Karpas-422 (cell line): ENCODE data around the gene DHX57. TPM values are rescaled to one million over a fixed set of nuclear protein-coding genes. Genes with fewer than 3 reads are reported as not detected.
"Not testable (repeated sequence)": the region's sequence is repeated elsewhere in the genome, so short reads cannot be mapped to it uniquely, and the experiment has no call there.

Source experiments
- DNase-seq: peaks from one replicate; pipeline ENCODE4 v3.0.0-alpha.2; 2015
- H2AFZ ChIP-seq: fragments of 200-600 bp; sonication (generic); 2 replicates; pipeline ENCODE4 v1.6.1; 2014; ENCODE audit warnings: antibody characterized with exemption, low read length, mixed read lengths
- H3K27ac ChIP-seq: fragments of 200-600 bp; sonication (generic); 2 replicates; pipeline ENCODE4 v1.5.1; 2014; ENCODE audit warnings: mild to moderate bottlenecking, low read length, moderate library complexity
- H3K27me3 ChIP-seq: fragments of 200-600 bp; sonication (generic); 2 replicates; pipeline ENCODE4 v1.6.1; 2014; ENCODE audit warnings: low read length, mixed read lengths
- H3K36me3 ChIP-seq: fragments of 200-600 bp; sonication (generic); 2 replicates; pipeline ENCODE4 v1.6.1; 2014; ENCODE audit warnings: low read length, mixed read lengths; ENCODE audit not compliant: insufficient read depth
- H3K4me1 ChIP-seq: fragments of 200-600 bp; sonication (generic); 2 replicates; pipeline ENCODE4 v1.6.1; 2014; ENCODE audit warnings: mild to moderate bottlenecking, low read length, mixed read lengths
- H3K4me2 ChIP-seq: fragments of 200-600 bp; sonication (generic); 2 replicates; pipeline ENCODE4 v1.6.1; 2014; ENCODE audit warnings: low read length, low read depth, mild to moderate bottlenecking; ENCODE audit not compliant: poor library complexity, severe bottlenecking
- H3K4me3 ChIP-seq: fragments of 200-600 bp; sonication (generic); 2 replicates; pipeline ENCODE4 v1.5.1; 2014; ENCODE audit warnings: mild to moderate bottlenecking, antibody characterized with exemption, low read length, mixed read lengths
- H3K79me2 ChIP-seq: fragments of 200-600 bp; sonication (generic); 2 replicates; pipeline ENCODE4 v1.6.1; 2014; ENCODE audit warnings: mild to moderate bottlenecking, low read length, mixed read lengths
- H3K9ac ChIP-seq: fragments of 200-600 bp; sonication (generic); 2 replicates; pipeline ENCODE4 v1.6.0; 2014; ENCODE audit warnings: low read length
- H3K9me2 ChIP-seq: fragments of 200-600 bp; sonication (generic), shearing (Covaris generic); replicated peaks from 2 replicates; pipeline ENCODE4 v1.6.0; 2014; ENCODE audit warnings: mild to moderate bottlenecking, low read length, moderate library complexity; ENCODE audit not compliant: insufficient read depth
- H3K9me3 ChIP-seq: fragments of 300-700, 200-600 bp; sonication (generic); 2 replicates; pipeline ENCODE4 v1.6.1; 2014; ENCODE audit warnings: low read length, mixed read lengths
- H4K20me1 ChIP-seq: fragments of 200-600 bp; sonication (generic); 2 replicates; pipeline ENCODE4 v1.6.1; 2014; ENCODE audit warnings: mild to moderate bottlenecking, antibody characterized with exemption, low read length, low read depth; ENCODE audit not compliant: insufficient read depth
- total RNA-seq: library from RNA; depleted of rRNA; stranded (reverse); fragments of >200 nt; shearing (Covaris generic); gene quantifications from 2 replicates; pipeline ENCODE4 v1.2.3, GENCODE V29; 2014; ENCODE audit warnings: low replicate concordance

Gene DHX57
- total RNA-seq, 1 experiment from 2014 or later = 21.4 TPM

DNA sequence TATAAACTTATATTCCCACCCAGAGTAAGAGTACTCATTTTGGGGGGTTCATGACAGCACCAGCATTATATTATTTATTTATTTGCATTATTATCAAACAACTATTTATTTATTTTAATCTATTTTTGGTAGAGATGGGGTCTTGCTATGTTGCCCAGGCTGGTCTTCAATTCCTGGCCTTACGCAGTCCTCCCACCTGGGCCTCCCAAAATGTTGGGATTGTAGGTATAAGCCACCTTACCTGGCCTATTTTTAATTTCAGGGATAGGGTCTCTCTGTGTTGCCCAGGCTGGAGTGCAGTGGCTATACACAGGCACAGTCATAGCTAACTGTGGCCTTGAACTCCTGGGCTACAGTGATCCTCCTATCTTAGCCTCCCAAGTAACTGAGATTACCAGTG is 67.1 kb downstream of the DHX57 start:
- Histone ChIP-seq H3K36me3 (peaks cover 13% of the 10 kb centered on the region), H3K9ac (no peak overlapping the region), H3K4me1 (no peaks in the 10 kb centered on the region), H3K9me2 (no peaks in the 10 kb centered on the region), H2AFZ (no peak overlapping the region), H3K79me2 (no peaks in the 10 kb centered on the region), H3K27me3 (no peaks in the 10 kb centered on the region), H3K9me3 (no peaks in the 10 kb centered on the region), H4K20me1 (no peaks in the 10 kb centered on the region), H3K27ac (no peak overlapping the region), H3K4me2 (no peak overlapping the region), H3K4me3 (no peak overlapping the region)
- no peak for DNase-seq

DNA sequence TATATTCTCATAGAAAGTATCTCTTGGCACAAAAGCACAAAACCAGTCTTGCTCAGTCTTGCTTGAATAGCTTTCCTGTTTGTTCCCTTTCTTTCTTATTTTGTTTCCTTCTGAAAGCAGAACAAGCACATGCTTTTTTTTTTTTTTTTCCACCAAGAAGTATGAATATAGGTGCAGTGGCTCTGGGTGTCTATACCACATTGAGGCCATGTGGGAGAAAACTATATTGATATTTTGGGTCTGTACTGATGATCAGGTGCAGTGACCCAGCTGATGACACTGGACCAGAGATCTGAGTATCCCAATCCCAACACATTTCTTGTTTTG is 69.0 kb downstream of the DHX57 start:
- Histone ChIP-seq H3K4me1 (no peaks in the 10 kb centered on the region), H3K9ac (no peak overlapping the region), H2AFZ (no peak overlapping the region), H3K36me3 (peaks cover 12% of the 10 kb centered on the region), H4K20me1 (no peaks in the 10 kb centered on the region), H3K9me3 (no peaks in the 10 kb centered on the region), H3K79me2 (no peaks in the 10 kb centered on the region), H3K9me2 (no peaks in the 10 kb centered on the region), H3K27me3 (no peaks in the 10 kb centered on the region), H3K4me2 (no peak overlapping the region), H3K4me3 (no peak overlapping the region), H3K27ac (no peak overlapping the region)
- no peak for DNase-seq

DNA sequence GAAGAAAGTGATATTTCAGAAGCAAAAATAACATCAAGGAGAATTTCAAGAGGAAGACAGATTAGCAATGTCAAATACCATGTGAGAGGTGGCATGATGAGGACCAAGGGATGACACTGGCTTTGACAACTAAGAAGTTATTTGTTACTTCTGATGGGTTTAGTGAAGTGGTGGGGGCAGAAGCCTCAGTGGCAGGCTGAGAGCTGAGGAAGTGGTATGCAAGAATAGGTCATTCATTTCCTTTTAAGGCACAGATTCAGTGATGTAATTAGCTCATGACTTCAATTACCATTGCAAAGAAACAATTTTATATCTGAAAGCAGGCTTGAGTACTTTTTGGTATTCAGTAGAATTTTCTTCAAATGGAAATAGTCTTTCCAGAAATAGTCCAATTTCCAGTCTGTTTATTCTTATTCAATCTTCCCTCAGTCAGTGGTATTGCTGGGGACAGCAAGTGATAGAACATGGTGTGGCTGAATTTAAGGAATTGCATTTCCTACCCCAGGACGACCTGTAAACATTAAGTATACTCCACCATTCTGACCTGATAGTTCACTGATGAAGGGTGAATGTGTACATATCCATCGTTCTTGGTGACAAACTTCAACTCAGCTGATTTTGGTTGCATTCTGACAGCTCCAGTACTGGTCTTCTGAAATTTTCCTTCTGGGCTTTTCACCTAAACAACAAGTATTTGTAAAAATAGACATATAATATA is 69.6 kb downstream of the DHX57 start:
- H3K4me2 ChIP-seq = no peak overlapping the region
- H3K79me2 ChIP-seq = no peaks in the 10 kb centered on the region
- no peaks in the 10 kb centered on the region for H3K9me3 ChIP-seq
- H3K4me1 ChIP-seq = no peaks in the 10 kb centered on the region
- no peak overlapping the region for H3K9ac ChIP-seq
- H3K27me3 ChIP-seq = no peaks in the 10 kb centered on the region
- H4K20me1 ChIP-seq = no peaks in the 10 kb centered on the region
- H3K9me2 ChIP-seq = no peaks in the 10 kb centered on the region
- DNase-seq = no peak
- H3K27ac ChIP-seq = no peak overlapping the region
- no peak overlapping the region for H3K4me3 ChIP-seq
- H3K36me3 ChIP-seq = peaks cover 7% of the 10 kb centered on the region
- H2AFZ ChIP-seq = no peak overlapping the region

DNA sequence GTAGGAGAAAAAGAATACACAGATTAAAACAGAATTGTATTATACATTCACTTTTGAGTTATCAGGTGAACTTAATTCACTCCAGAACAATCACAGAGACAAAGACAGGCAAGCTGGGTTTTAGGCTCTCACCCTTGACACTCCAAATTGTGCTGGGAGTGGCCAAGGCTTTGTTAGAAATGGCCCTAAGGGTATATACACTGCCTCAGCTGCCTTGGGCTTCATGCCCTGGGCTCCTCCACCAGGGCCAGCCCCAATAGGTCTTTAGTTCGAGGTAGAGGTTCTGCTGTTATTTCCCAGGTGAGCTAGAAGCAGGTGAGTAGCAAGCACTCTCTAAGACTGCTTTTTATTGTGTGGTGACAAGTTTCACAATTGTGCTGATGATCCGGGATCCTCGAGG is 77.8 kb downstream of the DHX57 start:
- H3K9me2 ChIP-seq = no peaks in the 10 kb centered on the region
- no peaks in the 10 kb centered on the region for H3K27me3 ChIP-seq
- H3K4me3 ChIP-seq = no peak overlapping the region
- no peaks in the 10 kb centered on the region for H4K20me1 ChIP-seq
- no peak overlapping the region for H3K4me2 ChIP-seq
- no peak for DNase-seq
- H3K9ac ChIP-seq = no peak overlapping the region
- H3K79me2 ChIP-seq = no peaks in the 10 kb centered on the region
- no peaks in the 10 kb centered on the region for H3K4me1 ChIP-seq
- H3K27ac ChIP-seq = no peak overlapping the region
- no peaks in the 10 kb centered on the region for H3K9me3 ChIP-seq
- peaks cover 10% of the 10 kb centered on the region; the same call in 1 of the 2 replicates for H3K36me3 ChIP-seq
- H2AFZ ChIP-seq = no peak overlapping the region

DNA sequence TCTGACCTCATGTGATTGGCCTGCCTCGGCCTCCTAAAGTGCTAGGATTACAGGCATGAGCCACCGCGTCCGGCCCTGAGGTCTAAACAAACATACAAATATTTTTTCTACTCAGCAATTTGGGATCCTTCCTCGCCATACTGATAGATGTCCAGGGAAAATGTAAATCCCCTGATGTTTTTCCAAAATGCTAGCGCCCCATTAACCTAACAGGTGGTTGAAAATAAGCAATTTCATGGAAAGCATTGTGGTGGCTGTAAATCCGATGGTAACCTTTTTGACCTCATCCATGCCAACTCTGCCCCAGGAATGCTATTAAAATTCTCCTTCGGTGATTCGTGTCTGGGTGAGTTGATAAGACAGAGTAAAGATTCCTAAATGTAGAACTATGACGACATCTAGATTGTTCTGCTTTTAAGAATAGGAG is 78.5 kb downstream of the DHX57 start:
- no peak overlapping the region for H3K9ac ChIP-seq

DNA sequence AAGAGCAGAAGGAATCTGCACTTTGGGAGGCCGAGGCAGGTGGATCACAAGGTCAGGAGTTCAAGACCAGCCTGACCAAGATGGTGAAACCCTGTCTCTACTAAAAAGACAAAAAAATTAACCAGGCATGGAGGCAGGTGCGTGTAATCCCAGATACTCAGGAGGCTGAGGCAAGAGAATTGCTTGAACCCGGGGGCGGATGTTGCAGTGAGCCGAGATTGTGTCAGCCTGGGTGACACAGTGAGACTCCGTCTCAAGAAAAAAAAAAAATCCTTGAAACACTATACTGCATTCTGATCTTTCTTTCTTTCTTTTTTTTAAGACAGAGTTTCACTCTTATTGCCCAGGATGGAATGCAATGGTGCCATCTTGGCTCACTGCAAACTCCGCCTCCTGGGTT is 80.7 kb downstream of the DHX57 start:
- not testable (repeated sequence) for H3K9me3 ChIP-seq, H3K27me3 ChIP-seq, H3K9me2 ChIP-seq, H3K4me3 ChIP-seq, H3K4me2 ChIP-seq, DNase-seq, H3K27ac ChIP-seq, H3K4me1 ChIP-seq, H3K9ac ChIP-seq, H4K20me1 ChIP-seq, H3K79me2 ChIP-seq, H3K36me3 ChIP-seq, H2AFZ ChIP-seq

More for the DNA sequence above, 78.5 kb downstream of the DHX57 start:
- Histone ChIP-seq H3K9me2 (no peaks in the 10 kb centered on the region), H3K4me1 (no peaks in the 10 kb centered on the region), H3K4me2 (no peak overlapping the region), H3K27ac (no peak overlapping the region), H3K27me3 (no peaks in the 10 kb centered on the region), H3K36me3 (peaks cover 10% of the 10 kb centered on the region; the same call in 1 of the 2 replicates), H2AFZ (no peak overlapping the region), H4K20me1 (no peaks in the 10 kb centered on the region), H3K9me3 (no peaks in the 10 kb centered on the region), H3K4me3 (no peak overlapping the region), H3K79me2 (no peaks in the 10 kb centered on the region)
- DNase-seq = no peak

DNA sequence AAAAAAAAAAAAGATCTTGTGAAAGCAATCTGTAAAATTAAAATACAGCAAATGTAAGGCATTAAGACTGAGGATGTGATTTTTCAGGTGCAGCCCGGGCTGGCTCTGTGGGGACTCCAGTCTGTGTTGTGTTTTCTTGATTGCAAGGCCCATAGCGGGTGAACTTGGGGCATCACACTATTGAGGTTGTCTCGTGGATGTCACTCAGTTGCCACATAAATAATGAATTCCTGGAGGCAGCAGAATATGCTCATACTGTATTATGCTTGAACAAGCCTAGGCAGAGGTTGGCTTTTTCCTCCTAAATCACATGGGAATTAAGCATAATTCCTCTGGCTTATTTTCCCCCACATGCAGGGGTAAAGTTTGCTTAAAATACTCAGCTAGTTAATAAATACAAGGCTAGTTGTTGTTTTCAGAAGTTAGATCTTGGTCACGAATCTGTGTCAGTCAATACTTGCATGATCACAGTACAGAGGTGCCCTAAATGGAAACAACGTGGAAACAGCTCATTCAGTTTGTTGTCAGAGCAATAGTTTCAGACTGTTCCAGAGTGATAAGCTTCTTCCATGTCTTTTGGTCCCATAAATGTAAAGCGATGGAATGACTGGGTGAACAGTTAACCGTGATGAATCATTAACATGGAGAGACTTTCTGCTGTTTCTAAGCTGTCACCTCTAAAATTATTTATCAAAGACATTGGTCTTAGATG is 81.3 kb downstream of the DHX57 start:
- Histone ChIP-seq H3K9ac (no peak overlapping the region), H2AFZ (no peak overlapping the region), H3K27me3 (no peaks in the 10 kb centered on the region), H3K9me3 (no peaks in the 10 kb centered on the region), H4K20me1 (no peaks in the 10 kb centered on the region), H3K36me3 (peaks cover 10% of the 10 kb centered on the region; the same call in 1 of the 2 replicates), H3K9me2 (no peaks in the 10 kb centered on the region), H3K4me2 (no peak overlapping the region), H3K4me1 (peaks cover 3% of the 10 kb centered on the region; the same call in 1 of the 2 replicates), H3K27ac (no peak overlapping the region), H3K4me3 (no peak overlapping the region), H3K79me2 (no peaks in the 10 kb centered on the region)
- DNase-seq = no peak

DNA sequence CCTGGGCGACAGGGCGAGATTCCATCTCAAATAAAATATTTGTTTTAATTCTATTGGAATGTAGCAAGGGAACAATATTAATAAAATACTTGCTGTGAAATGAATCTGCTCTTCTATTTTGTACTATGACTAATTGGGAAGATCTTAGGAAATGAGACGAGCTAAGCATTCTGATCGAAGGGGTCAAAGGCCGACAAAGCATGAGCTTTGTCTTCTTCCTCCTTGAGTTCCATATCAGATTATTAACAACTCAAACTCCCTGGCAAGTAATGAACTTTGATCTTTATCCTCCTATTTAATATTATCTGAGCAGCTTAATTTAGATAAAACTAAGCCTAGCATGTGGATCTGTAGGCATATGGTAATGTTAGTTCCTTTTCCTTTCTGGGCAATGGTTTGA is 82.2 kb downstream of the DHX57 start:
- Histone ChIP-seq H2AFZ (no peak overlapping the region), H3K79me2 (no peaks in the 10 kb centered on the region), H3K9ac (no peak overlapping the region), H3K27ac (no peak overlapping the region), H3K27me3 (no peaks in the 10 kb centered on the region), H3K4me3 (no peak overlapping the region), H3K9me2 (no peaks in the 10 kb centered on the region), H3K4me1 (peaks cover 3% of the 10 kb centered on the region; the same call in 1 of the 2 replicates), H3K9me3 (no peaks in the 10 kb centered on the region), H3K4me2 (no peak overlapping the region), H4K20me1 (no peaks in the 10 kb centered on the region), H3K36me3 (peaks cover 10% of the 10 kb centered on the region; the same call in 1 of the 2 replicates)
- no peak for DNase-seq
